Esophagus squamous epithelium (tissue), 5 donors: ENCODE measurements around the gene CCDC80. TPM values are rescaled to one million over a fixed set of nuclear protein-coding genes. Genes with fewer than 3 reads are reported as not detected.

ENCODE experiments used
- DNase-seq: peaks from one replicate; lab custom pipeline; 2025; lab: John Stamatoyannopoulos, UW
- H3K27ac ChIP-seq, 4 donors: fragments of 200-600 bp; sonication (generic); one replicate each; pipeline ENCODE4 v1.5.1; 2016 to 2019; ENCODE audit warnings: mild to moderate bottlenecking in 1 of 4
- H3K27me3 ChIP-seq, 4 donors: fragments of 200-600 bp; sonication (generic); 1 replicate in 3 of 4; 2 replicates in 1 of 4; pipeline versions ENCODE4 v1.5.1 to v1.6.0; 2017 to 2021; ENCODE audit warnings: antibody characterized with exemption in 1 of 4
- H3K36me3 ChIP-seq, 3 donors: fragments of 200-600 bp; sonication (generic); one replicate each; pipeline ENCODE4 v1.5.1; 2016 to 2019
- H3K4me1 ChIP-seq, 3 donors: fragments of 200-600 bp; sonication (generic); one replicate each; pipeline ENCODE4 v1.5.1; 2017 to 2019
- H3K4me3 ChIP-seq, 4 donors: fragments of 200-600 bp; sonication (generic); 1 replicate in 3 of 4; 2 replicates in 1 of 4; pipeline ENCODE4 v1.5.1; 2016 to 2019; ENCODE audit warnings: mild to moderate bottlenecking in 2 of 4, moderate library complexity in 1 of 4
- H3K9me3 ChIP-seq, 3 donors: fragments of 200-600 bp; sonication (generic); one replicate each; pipeline ENCODE4 v1.5.1; 2016 to 2019
- CTCF ChIP-seq, 6 experiments: fragments of 450-650 bp in 4 of 6; fragments of 200-600 bp in 2 of 6; sonication (generic) in 2 of 6; IDR thresholded peaks; one replicate each; pipeline ENCODE4 v1.5.1; 2016 to 2019; ENCODE audit warnings: antibody characterized with exemption in 6 of 6, mild to moderate bottlenecking in 4 of 6, moderate library complexity in 4 of 6
- POLR2A ChIP-seq, 4 donors: fragments of 450-650 bp; IDR thresholded peaks; one replicate each; pipeline ENCODE4 v1.6.1; 2017; ENCODE audit warnings: antibody characterized with exemption in 4 of 4, mild to moderate bottlenecking in 4 of 4, moderate library complexity in 3 of 4
- WGBS, 2 donors: methylation state at CpG; one replicate each; pipeline ENCODE4 v1.1.5; 2018; 5-methylcytosine and 5-hydroxymethylcytosine counted together
- intact Hi-C: fragments of 100-400 bp; cut with DNase I; formaldehyde crosslinking; loops from one replicate; pipeline ENCODE4 v1.15.0; 2022
- total RNA-seq, 4 donors: library from RNA; depleted of rRNA; stranded (reverse); fragments of >200 nt; gene quantifications; one replicate each; pipeline ENCODE4 v1.1.0, GENCODE V29; 2016
- donor health status: DM: yes; HTN: yes; CAD: no.

Gene CCDC80
- total RNA-seq, 4 donors from 2014 or later = 2.0 to 69.6 (median 13.1) TPM

GRCh38 chr3:112619295-112619694 lies 21.6 kb downstream of the CCDC80 start:
- TF ChIP-seq CTCF (IDR thresholded peaks at IDR 0.05) (no peak), POLR2A (IDR thresholded peaks at IDR 0.05) (no peak)
- WGBS, 2 donors = 65 to 71% methylated on average over 2 of the region's 2 CpGs
- DNase-seq = no peak
- Histone ChIP-seq H3K36me3 (peaks cover 0 to 8% (median 0%) of the 10 kb centered on the region in 3 donors), H3K27ac (no peak overlapping the region), H3K4me1 (no peaks in the 10 kb centered on the region), H3K9me3 (no peaks in the 10 kb centered on the region), H3K27me3 (no peaks in the 10 kb centered on the region), H3K4me3 (no peak overlapping the region)
- intact Hi-C loops = no loop called here

- TF ChIP-seq POLR2A (IDR thresholded peaks at IDR 0.05) (no peak), CTCF (IDR thresholded peaks at IDR 0.05) (no peak)
- Histone ChIP-seq H3K36me3 (peaks cover 0 to 8% (median 0%) of the 10 kb centered on the region in 3 donors), H3K4me3 (no peak overlapping the region), H3K27me3 (no peaks in the 10 kb centered on the region), H3K27ac (no peak overlapping the region), H3K4me1 (no peaks in the 10 kb centered on the region), H3K9me3 (no peaks in the 10 kb centered on the region)
- intact Hi-C loops = no loop called here
- 96 to 100% methylated on average over 2 of the region's 2 CpGs for WGBS, 2 donors
- no peak for DNase-seq
Measured at GRCh38 chr3:112617285-112617684, 23.7 kb downstream of the CCDC80 start.

- Histone ChIP-seq H3K36me3 (peaks cover 0 to 8% (median 0%) of the 10 kb centered on the region in 3 donors), H3K4me3 (no peak overlapping the region), H3K27ac (no peak overlapping the region), H3K9me3 (no peaks in the 10 kb centered on the region), H3K4me1 (no peaks in the 10 kb centered on the region), H3K27me3 (no peaks in the 10 kb centered on the region)
- no peak for DNase-seq
- TF ChIP-seq POLR2A (IDR thresholded peaks at IDR 0.05) (no peak), CTCF (IDR thresholded peaks at IDR 0.05) (no peak)
- intact Hi-C loops = no loop called here
- WGBS, 2 donors = 85 to 87% methylated on average over 5 to 7 of the region's 7 CpGs
Measured at GRCh38 chr3:112615989-112616731, 24.8 kb downstream of the CCDC80 start.

GRCh38 chr3:112611752-112612515 lies 29.0 kb downstream of the CCDC80 start:
- TF ChIP-seq CTCF (IDR thresholded peaks at IDR 0.05) = no peak
- TF ChIP-seq POLR2A (IDR thresholded peaks at IDR 0.05) = no peak
- no peaks in the 10 kb centered on the region for H3K9me3 ChIP-seq
- no peak for DNase-seq
- no peak overlapping the region for H3K27ac ChIP-seq
- H3K36me3 ChIP-seq = peaks cover 0 to 13% (median 0%) of the 10 kb centered on the region in 3 donors
- intact Hi-C loops = no loop called here
- H3K4me3 ChIP-seq = no peak overlapping the region
- no peaks in the 10 kb centered on the region for H3K27me3 ChIP-seq
- no peaks in the 10 kb centered on the region for H3K4me1 ChIP-seq
- WGBS, 2 donors = 83 to 88% methylated on average over 5 of the region's 5 CpGs

- Histone ChIP-seq H3K4me1 (no peaks in the 10 kb centered on the region), H3K36me3 (peaks cover 0 to 21% (median 0%) of the 10 kb centered on the region in 3 donors), H3K9me3 (no peaks in the 10 kb centered on the region), H3K4me3 (no peak overlapping the region), H3K27me3 (no peaks in the 10 kb centered on the region), H3K27ac (no peak overlapping the region)
- no peak for TF ChIP-seq POLR2A (IDR thresholded peaks at IDR 0.05)
- no peak for TF ChIP-seq CTCF (IDR thresholded peaks at IDR 0.05)
- intact Hi-C loops = no loop called here
- no peak for DNase-seq
- 85% methylated on average over 3 of the region's 3 CpGs for WGBS, 2 donors
Measured at GRCh38 chr3:112610121-112610520, 30.8 kb downstream of the CCDC80 start.
